GM19239 (cell line): Measurements from ENCODE around the gene MS4A10.

ENCODE experiments used
- DNase-seq: peaks from one replicate; pipeline ENCODE4 v3.0.0; 2011; ENCODE audit warnings: low spot score; ENCODE audit not compliant: insufficient read length
- FAIRE-seq: peaks from 2 replicates; lab custom pipeline; 2011; peaks lifted over from hg19 to GRCh38; lab: Jason Lieb, UNC

MS4A10 gene

DNA sequence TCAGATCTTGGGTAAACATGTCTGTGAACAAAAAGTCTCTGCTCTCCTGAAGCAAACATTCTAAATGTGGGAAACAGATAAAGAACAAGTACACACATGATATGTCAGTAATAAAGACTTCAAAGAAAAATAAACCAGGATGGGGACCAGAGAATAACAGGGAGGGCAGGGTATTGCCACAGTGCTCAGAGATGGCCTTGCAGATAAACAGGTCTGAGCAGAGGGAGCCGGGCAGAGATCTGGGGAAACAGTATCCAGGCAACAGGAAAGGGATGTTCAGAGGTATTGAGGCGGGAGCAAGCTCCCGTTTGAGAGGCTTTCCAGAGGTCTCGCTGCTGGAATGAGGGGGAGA lies 59.7 kb downstream of the MS4A10 start:
- FAIRE-seq = no peak

GRCh38 chr11:60845338-60845737 lies 60.2 kb downstream of the MS4A10 start:
- DNase-seq (no peak), FAIRE-seq (no peak)

More for the DNA sequence above, 59.7 kb downstream of the MS4A10 start:
- no peak for DNase-seq

GRCh38 chr11:60847281-60847680 lies 62.1 kb downstream of the MS4A10 start:
- no peak for DNase-seq
- FAIRE-seq = no peak

DNA sequence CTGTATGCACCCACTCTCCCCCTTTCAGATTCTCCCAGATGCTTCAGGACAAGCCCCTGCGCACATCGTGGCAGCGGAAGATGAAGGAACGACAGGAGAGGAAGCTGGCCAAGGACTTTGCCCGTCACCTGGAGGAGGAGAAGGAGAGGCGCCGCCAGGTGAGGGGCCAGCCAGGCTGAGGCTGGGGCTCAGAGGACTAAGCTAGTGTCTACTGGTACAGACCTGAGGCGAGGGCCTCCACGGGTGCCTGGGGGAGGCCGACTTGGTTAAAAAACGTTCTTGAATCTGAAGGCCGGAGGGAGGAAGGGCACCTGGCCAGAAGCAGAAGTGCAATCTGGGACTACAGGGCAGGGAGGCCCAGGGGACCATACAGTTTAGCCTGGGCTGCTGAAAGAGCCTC lies 62.8 kb downstream of the MS4A10 start:
- DNase-seq (no peak), FAIRE-seq (no peak)

DNA sequence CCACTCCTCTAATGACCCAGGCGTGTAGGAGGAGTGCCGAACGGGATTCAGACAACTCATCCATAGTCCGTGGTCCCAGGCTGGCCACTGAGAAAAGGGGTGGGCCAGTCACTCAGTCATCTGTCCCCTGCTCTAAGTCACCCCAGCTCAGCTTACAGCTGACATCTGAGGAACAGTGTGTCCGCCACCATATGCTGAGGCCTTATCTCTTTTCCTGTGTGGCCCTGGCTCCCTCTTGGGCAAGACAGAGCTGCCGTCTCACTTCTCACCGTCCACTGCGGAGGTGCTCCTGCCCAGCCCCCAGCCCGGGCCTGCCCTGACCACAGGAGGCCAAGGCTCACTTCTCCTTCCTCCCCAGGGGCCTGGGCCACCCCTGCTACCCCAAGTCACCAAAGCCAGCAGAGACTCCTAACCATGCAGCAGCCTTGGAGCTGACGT lies 63.6 kb downstream of the MS4A10 start:
- no peak for FAIRE-seq
- no peak for DNase-seq

GRCh38 chr11:60849641-60850520 lies 64.7 kb downstream of the MS4A10 start:
- DNase-seq = no peak
- no peak for FAIRE-seq
